Measurements from ENCODE around the gene RANBP3.
"Not testable (repeated sequence)": the region's sequence is repeated elsewhere in the genome, so short reads cannot be mapped to it uniquely, and the experiment has no call there.

Gene RANBP3

GRCh38 chr19:5881543-5882299 lies 96.2 kb downstream of the RANBP3 start:
- intact Hi-C loops (cut with DNase I), result no loop called here
- no peak for DNase-seq

GRCh38 chr19:5880604-5881078 lies 97.3 kb downstream of the RANBP3 start:
- intact Hi-C loops (cut with DNase I), result no loop called here
- peak in 15 of 42 donors; percentile 10 to 49 (median 30) for DNase-seq

GRCh38 chr19:5880196-5880595 lies 97.7 kb downstream of the RANBP3 start:
- no peak for DNase-seq
- intact Hi-C loops (cut with DNase I), result no loop called here

GRCh38 chr19:5877882-5878281 lies 100.1 kb downstream of the RANBP3 start:
- intact Hi-C loops (cut with DNase I), result no loop called here
- no peak for DNase-seq

- DNase-seq, result no peak
- intact Hi-C loops (cut with DNase I), result no loop called here
Observed at GRCh38 chr19:5877427-5877826, 100.5 kb downstream of the RANBP3 start.

GRCh38 chr19:5874496-5874895 lies 103.4 kb downstream of the RANBP3 start:
- intact Hi-C loops (cut with DNase I); DNase-seq: not testable (repeated sequence)

- intact Hi-C loops (cut with DNase I), result no loop called here
- DNase-seq, result no peak
Observed at GRCh38 chr19:5873617-5874199, 104.2 kb downstream of the RANBP3 start.

GRCh38 chr19:5870986-5871394 lies 107.0 kb downstream of the RANBP3 start:
- DNase-seq, result no peak
- intact Hi-C loops (cut with DNase I), result no loop called here

GRCh38 chr19:5867201-5868136 lies 110.5 kb downstream of the RANBP3 start:
- intact Hi-C loops (cut with DNase I), result no loop called here

More at GRCh38 chr19:5867201-5868136, 110.5 kb downstream of the RANBP3 start:
- DNase-seq, result no peak

All from head of caudate nucleus (tissue), 42 donors.